ENCODE results near the gene PCDHGA4.
"Not testable (repeated sequence)": the region's sequence is repeated elsewhere in the genome, so short reads cannot be mapped to it uniquely, and the experiment has no call there.

The PCDHGA4 gene

GRCh38 chr5:141384471-141385267, 29.8 kb downstream of the PCDHGA4 start:
- no peak for DNase-seq

DNA sequence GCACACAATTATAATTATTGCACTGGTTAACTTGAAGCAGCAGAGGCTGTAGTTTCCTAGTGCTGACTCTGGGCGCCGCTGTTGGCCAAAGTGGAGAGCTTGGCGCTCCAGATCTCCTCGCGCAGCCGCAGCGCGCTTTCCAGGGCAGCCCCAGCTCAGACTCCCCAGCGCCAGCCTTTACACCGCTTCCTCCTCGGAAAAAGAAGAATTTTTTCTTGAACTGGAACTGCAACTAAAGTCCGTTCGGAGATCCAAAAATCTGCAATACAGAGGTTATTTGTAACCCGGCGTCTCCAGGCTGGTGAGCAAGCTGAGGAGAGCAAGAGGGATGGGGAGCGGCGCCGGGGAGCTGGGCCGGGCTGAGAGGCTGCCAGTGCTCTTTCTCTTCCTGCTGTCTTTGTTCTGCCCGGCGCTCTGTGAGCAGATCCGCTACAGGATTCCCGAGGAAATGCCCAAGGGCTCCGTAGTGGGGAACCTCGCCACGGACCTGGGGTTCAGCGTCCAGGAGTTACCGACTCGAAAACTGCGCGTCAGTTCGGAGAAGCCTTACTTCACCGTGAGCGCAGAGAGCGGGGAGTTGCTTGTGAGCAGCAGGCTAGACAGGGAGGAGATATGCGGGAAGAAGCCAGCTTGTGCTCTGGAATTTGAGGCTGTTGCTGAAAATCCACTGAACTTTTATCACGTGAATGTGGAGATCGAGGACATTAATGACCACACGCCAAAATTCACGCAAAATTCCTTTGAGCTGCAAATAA, 32.9 kb downstream of the PCDHGA4 start, which contains the start of gene PCDHGB4:
Gene PCDHGB4, plus strand, starts transcription at position 142 of the 755 bp plus-strand sequence. Its CDS starts 187 bp downstream, at position 329.
- not testable (repeated sequence) for DNase-seq

DNA sequence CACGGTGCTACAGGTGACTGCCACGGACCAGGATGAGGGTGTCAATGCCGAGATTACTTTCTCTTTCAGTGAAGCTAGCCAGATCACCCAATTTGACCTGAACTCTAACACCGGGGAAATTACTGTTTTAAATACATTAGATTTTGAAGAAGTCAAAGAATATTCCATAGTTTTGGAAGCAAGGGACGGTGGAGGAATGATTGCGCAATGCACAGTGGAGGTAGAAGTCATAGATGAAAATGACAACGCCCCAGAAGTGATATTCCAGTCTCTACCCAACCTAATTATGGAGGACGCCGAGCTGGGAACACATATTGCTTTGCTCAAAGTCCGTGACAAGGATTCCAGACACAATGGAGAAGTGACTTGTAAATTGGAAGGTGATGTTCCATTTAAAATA, 33.8 kb downstream of the PCDHGA4 start:
- no peak for DNase-seq

GRCh38 chr5:141389153-141390042, 34.6 kb downstream of the PCDHGA4 start:
- no peak for DNase-seq

GRCh38 chr5:141392429-141393198, 37.8 kb downstream of the PCDHGA4 start, which contains the start of gene PCDHGA8:
Gene PCDHGA8 (plus strand): TSS chr5:141392633. CDS start chr5:141392814, 181 bp downstream.
- DNase-seq: no peak

DNA sequence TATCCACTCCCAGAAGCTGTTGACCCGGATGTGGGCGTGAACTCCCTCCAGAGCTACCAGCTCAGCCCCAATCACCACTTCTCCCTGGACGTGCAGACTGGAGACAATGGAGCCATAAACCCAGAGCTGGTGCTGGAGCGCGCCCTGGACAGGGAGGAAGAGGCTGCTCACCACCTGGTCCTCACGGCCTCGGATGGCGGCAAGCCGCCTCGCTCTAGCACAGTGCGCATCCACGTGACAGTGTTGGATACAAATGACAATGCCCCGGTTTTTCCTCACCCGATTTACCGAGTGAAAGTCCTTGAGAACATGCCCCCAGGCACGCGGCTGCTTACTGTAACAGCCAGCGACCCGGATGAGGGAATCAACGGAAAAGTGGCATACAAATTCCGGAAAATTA, 38.4 kb downstream of the PCDHGA4 start:
- no peak for DNase-seq

DNA sequence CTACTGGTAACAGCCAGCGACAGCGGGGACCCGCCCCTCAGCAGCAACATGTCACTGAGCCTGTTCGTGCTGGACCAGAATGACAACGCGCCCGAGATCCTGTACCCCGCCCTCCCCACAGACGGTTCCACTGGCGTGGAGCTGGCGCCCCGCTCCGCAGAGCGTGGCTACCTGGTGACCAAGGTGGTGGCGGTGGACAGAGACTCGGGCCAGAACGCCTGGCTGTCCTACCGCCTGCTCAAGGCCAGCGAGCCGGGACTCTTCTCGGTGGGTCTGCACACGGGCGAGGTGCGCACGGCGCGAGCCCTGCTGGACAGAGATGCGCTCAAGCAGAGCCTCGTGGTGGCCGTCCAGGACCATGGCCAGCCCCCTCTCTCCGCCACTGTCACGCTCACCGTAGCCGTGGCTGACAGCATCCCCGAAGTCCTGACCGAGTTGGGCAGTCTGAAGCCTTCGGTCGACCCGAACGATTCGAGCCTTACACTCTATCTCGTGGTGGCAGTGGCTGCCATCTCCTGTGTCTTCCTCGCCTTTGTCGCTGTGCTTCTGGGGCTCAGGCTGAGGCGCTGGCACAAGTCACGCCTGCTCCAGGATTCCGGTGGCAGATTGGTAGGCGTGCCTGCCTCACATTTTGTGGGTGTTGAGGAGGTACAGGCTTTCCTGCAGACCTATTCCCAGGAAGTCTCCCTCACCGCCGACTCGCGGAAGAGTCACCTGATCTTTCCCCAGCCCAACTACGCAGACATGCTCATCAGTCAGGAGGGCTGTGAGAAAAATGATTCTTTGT, 39.8 kb downstream of the PCDHGA4 start:
- not testable (repeated sequence) for DNase-seq

DNA sequence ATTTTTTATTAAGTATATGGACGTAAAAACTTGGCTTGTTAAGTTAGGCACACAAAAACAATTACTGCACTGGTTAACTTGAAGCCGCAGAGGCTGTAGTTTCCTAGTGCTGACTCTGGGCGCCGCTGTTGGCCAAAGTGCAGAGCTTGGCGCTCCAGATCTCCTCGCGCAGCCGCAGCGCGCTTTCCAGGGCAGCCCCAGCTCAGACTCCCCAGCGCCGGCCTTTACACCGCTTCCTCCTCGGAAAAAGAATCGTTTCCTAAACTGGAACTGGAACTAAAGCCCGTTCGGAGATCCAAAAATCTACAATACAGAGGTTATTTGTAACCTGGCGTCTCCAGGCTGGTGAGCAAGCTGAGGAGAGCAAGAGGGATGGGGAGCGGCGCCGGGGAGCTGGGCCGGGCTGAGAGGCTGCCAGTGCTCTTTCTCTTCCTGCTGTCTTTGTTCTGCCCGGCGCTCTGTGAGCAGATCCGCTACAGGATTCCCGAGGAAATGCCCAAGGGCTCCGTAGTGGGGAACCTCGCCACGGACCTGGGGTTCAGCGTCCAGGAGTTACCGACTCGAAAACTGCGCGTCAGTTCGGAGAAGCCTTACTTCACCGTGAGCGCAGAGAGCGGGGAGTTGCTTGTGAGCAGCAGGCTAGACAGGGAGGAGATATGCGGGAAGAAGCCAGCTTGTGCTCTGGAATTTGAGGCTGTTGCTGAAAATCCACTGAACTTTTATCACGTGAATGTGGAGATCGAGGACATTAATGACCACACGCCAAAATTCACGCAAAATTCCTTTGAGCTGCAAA, 43.1 kb downstream of the PCDHGA4 start, which contains the start of gene PCDHGB5:
Gene PCDHGB5, plus strand, starts transcription at position 192 of the 796 bp plus-strand sequence. Its CDS starts 181 bp downstream, at position 373.
- not testable (repeated sequence) for DNase-seq

- DNase-seq: no peak
These were observed 43.8 kb downstream of the PCDHGA4 start for GRCh38 chr5:141398608-141399007.

- DNase-seq: no peak
These were observed 44.9 kb downstream of the PCDHGA4 start for GRCh38 chr5:141399555-141400258.

DNA sequence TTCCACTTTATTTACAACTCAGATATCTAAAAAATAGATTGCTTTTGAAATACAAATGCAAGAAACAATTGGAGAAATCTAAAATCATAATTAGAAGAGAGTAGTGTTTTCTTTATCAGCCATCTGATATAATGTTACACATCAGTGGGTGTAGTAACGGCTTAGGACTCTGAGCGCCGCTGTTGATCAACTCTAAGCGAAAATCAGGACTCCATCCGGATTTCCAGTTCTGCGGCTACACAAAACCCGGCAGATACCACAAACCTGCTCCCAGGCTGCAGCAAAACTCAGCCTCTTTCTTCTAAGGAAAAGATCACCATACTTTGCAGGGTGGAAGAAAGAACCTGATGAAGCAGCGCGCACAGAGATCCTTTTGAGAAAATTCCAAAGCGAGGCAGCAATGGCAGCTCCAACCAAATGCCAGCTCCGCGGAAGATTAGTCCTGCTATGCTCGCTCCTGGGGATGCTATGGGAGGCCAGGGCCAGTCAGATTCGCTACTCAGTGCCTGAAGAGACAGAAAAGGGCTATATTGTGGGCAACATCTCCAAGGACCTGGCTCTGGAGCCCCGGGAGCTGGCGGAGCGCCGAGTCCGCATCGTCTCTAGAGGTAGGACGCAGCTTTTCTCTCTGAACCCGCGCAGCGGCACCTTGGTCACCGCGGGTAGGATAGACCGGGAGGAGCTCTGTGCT, 47.9 kb downstream of the PCDHGA4 start, which contains the start of gene PCDHGA9:
Gene PCDHGA9, plus strand, starts transcription at position 226 of the 691 bp plus-strand sequence. Its CDS starts 175 bp downstream, at position 401.
- no peak for DNase-seq

DNA sequence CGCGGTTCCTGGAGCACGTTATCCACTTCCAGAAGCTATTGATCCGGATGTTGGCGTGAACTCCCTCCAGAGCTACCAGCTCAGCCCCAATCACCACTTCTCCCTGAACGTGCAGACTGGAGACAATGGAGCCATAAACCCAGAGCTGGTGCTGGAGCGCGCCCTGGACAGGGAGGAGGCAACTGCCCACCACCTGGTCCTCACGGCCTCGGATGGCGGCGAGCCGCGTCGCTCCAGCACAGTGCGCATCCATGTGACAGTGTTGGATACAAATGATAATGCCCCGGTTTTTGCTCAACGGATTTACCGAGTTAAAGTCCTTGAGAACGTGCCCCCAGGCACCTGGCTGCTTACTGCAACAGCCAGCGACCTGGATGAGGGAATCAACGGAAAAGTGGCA, 48.6 kb downstream of the PCDHGA4 start:
- DNase-seq: no peak

Measured in NCI-H1694 treated with DMSO at 0.1 percent for 48 hours (cell line).